GM21786 (cell line): Measurements from ENCODE around the gene SLC13A5.
"Not testable (repeated sequence)": the region's sequence is repeated elsewhere in the genome, so short reads cannot be mapped to it uniquely, and the experiment has no call there.

Experiments
- ATAC-seq: cut with Tn5 transposase; IDR thresholded peaks from one replicate; pipeline ENCODE4 v1.9.1; 2021; ENCODE audit not compliant: unreplicated experiment

SLC13A5 gene

GRCh38 chr17:6713130-6713917, at the start of gene SLC13A5:
Gene SLC13A5, minus strand, starts transcription at chr17:6713369. Its CDS starts 36 bp downstream, at chr17:6713333.
- ATAC-seq, result no peak

- no peak for ATAC-seq
Measured at GRCh38 chr17:6761779-6762178, 48.6 kb upstream of the SLC13A5 start.

- ATAC-seq, result no peak
Measured at GRCh38 chr17:6757747-6758146, 44.6 kb upstream of the SLC13A5 start.

GRCh38 chr17:6756425-6757031, 43.4 kb upstream of the SLC13A5 start:
- ATAC-seq, result peak; percentile 12

GRCh38 chr17:6755731-6756184, 42.6 kb upstream of the SLC13A5 start, which contains the start of gene XAF1:
Gene XAF1, plus strand, starts transcription at chr17:6756046. Its CDS starts 33 bp downstream, at chr17:6756079.
- peak; percentile 49 for ATAC-seq

- ATAC-seq, result no peak
Measured at GRCh38 chr17:6755281-6755680, 42.1 kb upstream of the SLC13A5 start.

- no peak for ATAC-seq
Measured at GRCh38 chr17:6753546-6753945, 40.4 kb upstream of the SLC13A5 start.

GRCh38 chr17:6753006-6753445, 39.9 kb upstream of the SLC13A5 start:
- no peak for ATAC-seq

- ATAC-seq, result no peak
Measured at GRCh38 chr17:6752068-6752909, 39.1 kb upstream of the SLC13A5 start.

- no peak for ATAC-seq
Measured at GRCh38 chr17:6749519-6749918, 36.4 kb upstream of the SLC13A5 start.

GRCh38 chr17:6748617-6749016, 35.4 kb upstream of the SLC13A5 start:
- no peak for ATAC-seq

GRCh38 chr17:6746665-6747064, 33.5 kb upstream of the SLC13A5 start:
- not testable (repeated sequence) for ATAC-seq

GRCh38 chr17:6729531-6729930, 16.4 kb upstream of the SLC13A5 start:
- ATAC-seq, result no peak

GRCh38 chr17:6724009-6724408, 10.8 kb upstream of the SLC13A5 start:
- ATAC-seq, result no peak

- ATAC-seq, result no peak
Measured at GRCh38 chr17:6721744-6722143, 8.6 kb upstream of the SLC13A5 start.

GRCh38 chr17:6716736-6717135, 3.6 kb upstream of the SLC13A5 start:
- ATAC-seq, result no peak

GRCh38 chr17:6714315-6714874, 1.2 kb upstream of the SLC13A5 start:
- ATAC-seq, result no peak

- no peak for ATAC-seq
Measured at GRCh38 chr17:6713918-6714271, 726 bp upstream of the SLC13A5 start.

GRCh38 chr17:6712854-6713129, 377 bp downstream of the SLC13A5 start:
- ATAC-seq, result no peak

GRCh38 chr17:6712058-6712853, 913 bp downstream of the SLC13A5 start:
- ATAC-seq, result no peak

- no peak for ATAC-seq
Measured at GRCh38 chr17:6711681-6712057, 1.5 kb downstream of the SLC13A5 start.
